Stimulated activated naive CD8-positive, alpha-beta T cell treated with anti-CD3 and anti-CD28 coated beads, Interleukin-15, amount 100 ng/mL, for 72 hours (primary cell): ENCODE measurements around the gene HES2.
A peak's percentile ranks its signal among the peaks of the same experiment; 100 is the strongest.

Experiments
- ATAC-seq: fragments of 150-1000 bp; cut with Tn5 transposase; 2 replicates; pipeline ENCODE4 v1.10.0; 2021; ENCODE audit warnings: mild to moderate bottlenecking, moderate library complexity
- DNase-seq, 2 donors: peaks; one replicate each; pipeline ENCODE4 v3.0.0; 2021 to 2022
- H3K27ac Mint-ChIP-seq, 2 donors: one replicate each; pipeline ENCODE4 v1.8.0; 2022; ENCODE audit warnings: mild to moderate bottlenecking in 2 of 2, mixed read lengths in 2 of 2, moderate library complexity in 2 of 2
- H3K27me3 Mint-ChIP-seq: one replicate; pipeline ENCODE4 v1.8.0; 2022; ENCODE audit warnings: mixed read lengths
- H3K4me1 Mint-ChIP-seq: one replicate; pipeline ENCODE4 v1.8.0; 2022; ENCODE audit warnings: mild to moderate bottlenecking, mixed read lengths
- H3K4me3 Mint-ChIP-seq, 2 donors: one replicate each; pipeline ENCODE4 v1.8.0; 2022; ENCODE audit warnings: mild to moderate bottlenecking in 2 of 2, mixed read lengths in 2 of 2, moderate library complexity in 1 of 2
- H3K9me3 Mint-ChIP-seq, 2 donors: one replicate each; pipeline ENCODE4 v1.8.0; 2022; ENCODE audit warnings: mixed read lengths in 2 of 2

Gene HES2

DNA sequence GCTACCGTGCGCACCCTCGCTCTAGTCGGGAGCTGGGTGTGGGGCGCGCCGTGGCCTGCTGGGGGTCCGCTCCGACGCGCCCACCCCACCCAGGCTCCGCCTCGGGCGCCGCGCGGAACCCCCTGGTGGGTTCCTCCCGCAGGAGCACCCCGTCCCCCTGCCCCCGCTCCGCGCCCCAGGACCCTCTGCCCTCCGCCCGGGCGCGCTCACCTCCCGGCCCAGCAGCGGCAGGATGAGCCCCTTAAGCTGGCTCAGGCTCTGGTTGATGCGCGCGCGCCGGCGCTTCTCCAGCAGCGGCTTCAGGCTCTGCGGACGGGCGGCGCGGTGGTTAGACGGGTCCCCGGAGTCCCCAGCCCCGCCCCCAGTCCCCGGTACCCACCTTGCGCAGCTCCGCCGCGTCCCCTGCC lies 319 bp downstream of the HES2 start:
- Mint-ChIP-seq H3K27me3 (peaks cover 100% of the 10 kb centered on the region), H3K4me1 (peaks cover 43% of the 10 kb centered on the region), H3K27ac (no peak overlapping the region), H3K9me3 (no peaks in the 10 kb centered on the region), H3K4me3 (peak overlapping the region; percentile 31 to 37)
- no peak for DNase-seq
- ATAC-seq: peak; percentile 16

DNA sequence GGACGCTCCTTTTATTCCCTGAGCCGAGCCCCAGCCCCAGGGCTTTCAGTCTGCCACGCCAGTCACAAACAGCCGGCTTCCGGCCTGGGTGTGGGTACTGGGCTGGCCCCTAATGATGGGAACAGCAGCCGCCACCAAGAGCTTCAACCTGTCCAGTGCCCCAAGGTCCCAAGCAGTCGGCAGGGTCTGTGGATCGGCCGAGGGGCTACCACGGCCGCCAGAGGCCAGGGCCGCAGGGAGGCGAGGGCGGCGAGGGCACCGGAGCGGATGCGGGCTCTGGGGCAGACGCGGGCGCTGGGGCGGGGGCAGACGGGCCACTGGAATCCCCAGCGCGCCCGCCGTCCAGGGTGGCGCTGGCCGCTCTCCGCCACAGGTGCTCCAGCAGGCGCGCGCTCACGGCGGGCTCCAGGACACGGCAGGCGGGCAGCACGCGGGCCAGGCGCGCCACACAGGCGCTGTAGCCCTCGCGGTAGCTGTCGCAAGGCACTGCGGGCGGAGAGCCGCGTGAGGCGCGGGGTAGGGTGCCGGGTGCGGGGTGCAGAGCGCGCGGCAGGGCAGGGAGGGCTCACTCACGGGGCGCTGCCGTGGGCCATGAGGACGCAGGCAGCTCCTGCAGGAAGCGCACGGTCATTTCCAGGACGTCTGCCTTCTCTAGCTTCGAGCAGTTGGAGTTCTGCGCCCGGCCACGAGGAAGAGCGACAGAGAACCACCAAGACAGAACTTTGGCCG lies 887 bp downstream of the HES2 start:
- Mint-ChIP-seq H3K4me3 (peak overlapping the region in 1 of 2 donors; percentile 31), H3K27me3 (peaks cover 100% of the 10 kb centered on the region), H3K4me1 (peaks cover 42% of the 10 kb centered on the region), H3K27ac (no peak overlapping the region), H3K9me3 (no peaks in the 10 kb centered on the region)
- DNase-seq (no peak), ATAC-seq (no peak)

DNA sequence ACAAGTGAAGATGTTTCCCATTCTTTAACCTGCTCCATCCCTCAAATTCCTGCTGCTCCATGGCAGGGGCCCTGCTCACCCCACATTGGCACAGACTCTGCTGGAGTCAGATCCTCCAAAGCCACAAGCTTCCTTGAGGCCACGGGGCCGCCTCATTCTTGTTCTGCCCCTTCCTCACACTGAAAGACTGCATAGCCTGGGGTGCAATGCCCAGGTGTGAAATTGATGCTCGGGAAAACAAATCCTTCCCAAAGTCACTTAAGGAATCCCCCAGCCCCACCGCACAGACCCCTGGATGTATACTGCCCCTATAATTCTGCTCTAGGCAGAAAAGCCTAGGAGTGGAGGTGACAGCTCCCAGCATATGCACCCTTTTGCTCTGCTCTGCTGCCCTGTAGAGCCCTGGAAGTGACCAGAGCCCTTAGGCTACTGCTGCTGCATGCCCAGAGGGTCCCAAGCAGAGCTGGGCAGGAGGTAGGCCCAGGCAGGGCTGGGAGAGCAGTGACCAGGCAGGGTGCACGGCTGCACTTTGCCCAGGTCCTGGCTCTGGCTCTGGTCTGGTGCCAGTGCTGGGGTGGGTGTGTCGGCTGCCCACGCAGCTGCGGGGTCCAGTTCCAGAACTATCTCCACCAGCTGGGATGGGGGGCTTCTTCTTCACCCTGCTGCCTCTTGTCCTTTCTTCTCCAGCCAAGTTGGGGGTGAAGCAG lies 1.6 kb downstream of the HES2 start:
- ATAC-seq (no peak), DNase-seq (no peak)
- Mint-ChIP-seq H3K27ac (no peak overlapping the region), H3K27me3 (peaks cover 100% of the 10 kb centered on the region), H3K4me3 (no peak overlapping the region), H3K4me1 (peaks cover 35% of the 10 kb centered on the region), H3K9me3 (no peaks in the 10 kb centered on the region)

DNA sequence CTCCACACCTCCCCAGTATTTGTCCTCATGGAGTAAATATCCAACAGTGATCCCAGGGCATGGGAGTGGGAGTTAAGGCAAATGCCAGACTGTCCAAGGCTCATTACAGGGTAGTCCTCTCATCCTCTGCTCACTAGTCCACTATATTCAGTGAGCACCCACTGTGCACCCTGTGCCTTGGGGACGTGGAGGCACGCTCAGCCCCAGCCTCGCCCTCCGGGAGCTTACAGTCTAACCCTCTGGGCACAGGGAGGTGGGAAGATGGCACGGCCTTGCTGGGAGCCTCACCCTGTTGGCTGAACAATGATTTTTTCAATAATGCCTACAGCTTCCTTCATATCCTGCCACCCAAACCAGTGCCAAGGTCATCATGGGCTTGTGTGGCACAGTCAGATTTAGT lies 2.8 kb downstream of the HES2 start:
- Mint-ChIP-seq H3K4me3 (no peak overlapping the region), H3K27me3 (peaks cover 95% of the 10 kb centered on the region), H3K27ac (no peak overlapping the region), H3K4me1 (peaks cover 30% of the 10 kb centered on the region), H3K9me3 (no peaks in the 10 kb centered on the region)
- DNase-seq: no peak
- no peak for ATAC-seq

DNA sequence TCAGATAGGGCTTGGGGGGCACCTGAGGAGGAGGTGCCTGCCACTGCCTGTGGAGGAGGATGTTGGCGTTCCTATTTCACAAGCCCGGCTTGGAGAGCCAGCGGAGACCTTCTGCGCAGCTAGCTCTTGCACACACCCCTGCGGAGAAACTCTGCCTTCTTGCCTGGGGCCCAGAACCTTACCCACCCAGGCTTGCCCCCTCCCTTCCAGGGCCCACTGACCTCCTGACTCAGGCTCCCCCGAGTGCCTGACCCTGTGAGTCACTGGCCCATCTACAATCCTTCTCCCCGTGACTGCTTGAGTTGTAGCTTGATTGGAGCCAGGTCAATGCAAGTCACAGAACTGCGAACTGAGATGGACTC lies 3.4 kb downstream of the HES2 start:
- H3K27ac Mint-ChIP-seq: no peak overlapping the region
- DNase-seq (no peak), ATAC-seq (no peak)
- no peak overlapping the region for H3K4me3 Mint-ChIP-seq
- no peaks in the 10 kb centered on the region for H3K9me3 Mint-ChIP-seq
- H3K27me3 Mint-ChIP-seq: peaks cover 91% of the 10 kb centered on the region
- peaks cover 30% of the 10 kb centered on the region for H3K4me1 Mint-ChIP-seq

DNA sequence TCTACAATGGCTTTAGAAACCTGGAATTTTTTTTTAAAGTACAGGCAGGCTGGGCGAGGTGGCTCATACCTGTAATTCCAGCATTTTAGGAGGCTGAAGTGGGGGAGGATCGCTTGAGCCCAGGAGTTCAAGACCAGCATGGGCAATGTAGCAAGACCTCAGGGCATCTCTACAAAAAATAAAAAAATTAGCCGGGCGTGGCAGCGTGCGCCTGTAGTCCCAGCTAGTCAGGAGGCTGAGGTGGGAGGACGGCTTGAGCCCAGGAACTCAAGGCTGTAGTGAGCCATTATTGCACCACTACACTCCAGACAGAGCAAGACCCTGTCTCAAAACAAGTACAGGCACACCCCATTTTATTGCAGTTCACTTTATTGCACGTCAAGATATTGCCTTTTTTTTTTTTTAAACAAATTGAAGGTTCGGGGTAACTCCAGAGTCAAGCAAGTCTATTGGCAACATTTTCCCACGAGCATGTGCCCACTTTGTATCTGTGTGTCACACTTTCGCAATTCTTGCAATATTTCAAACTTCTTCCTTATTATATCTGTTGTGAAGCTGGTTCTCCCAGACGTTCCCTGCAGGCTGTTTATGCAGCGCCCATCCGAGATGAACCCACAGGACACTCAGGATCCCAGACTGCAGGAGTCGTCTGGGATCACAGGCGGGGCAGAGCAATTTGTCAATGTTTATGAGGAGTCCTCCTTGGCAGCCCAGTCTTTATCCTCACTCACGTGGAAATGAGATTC lies 4.7 kb downstream of the HES2 start:
- ATAC-seq: no peak
- Mint-ChIP-seq H3K4me3 (peak overlapping the region; percentile 58 to 62), H3K4me1 (peaks cover 26% of the 10 kb centered on the region), H3K27ac (peak overlapping the region; percentile 80 to 88), H3K27me3 (peaks cover 91% of the 10 kb centered on the region), H3K9me3 (no peaks in the 10 kb centered on the region)
- no peak for DNase-seq

DNA sequence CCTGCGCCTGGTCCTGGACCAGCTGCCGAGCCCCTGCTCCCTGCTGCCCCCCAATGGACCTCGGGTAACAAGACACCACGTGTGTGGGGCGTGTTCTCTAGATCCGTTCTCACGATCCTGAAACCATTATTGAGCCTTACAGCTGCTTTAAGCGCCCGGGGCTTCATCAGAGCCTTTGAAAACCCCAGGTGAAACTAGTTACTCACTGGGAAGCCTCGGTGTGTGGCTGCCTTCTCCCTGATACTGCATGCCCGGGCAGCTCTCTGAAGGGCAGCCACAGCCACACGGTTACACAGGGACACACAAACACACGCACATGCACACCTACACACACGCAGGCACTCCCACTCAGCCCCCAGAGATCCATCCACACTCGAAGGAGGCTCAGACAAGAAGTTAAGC lies 5.3 kb downstream of the HES2 start:
- peak; percentile 58 to 70 for DNase-seq
- peak; percentile 95 for ATAC-seq
- H3K27me3 Mint-ChIP-seq: peaks cover 87% of the 10 kb centered on the region
- H3K9me3 Mint-ChIP-seq: no peaks in the 10 kb centered on the region
- H3K4me3 Mint-ChIP-seq: peak overlapping the region; percentile 58 to 62
- H3K4me1 Mint-ChIP-seq: peaks cover 22% of the 10 kb centered on the region
- peak overlapping the region; percentile 80 to 88 for H3K27ac Mint-ChIP-seq

DNA sequence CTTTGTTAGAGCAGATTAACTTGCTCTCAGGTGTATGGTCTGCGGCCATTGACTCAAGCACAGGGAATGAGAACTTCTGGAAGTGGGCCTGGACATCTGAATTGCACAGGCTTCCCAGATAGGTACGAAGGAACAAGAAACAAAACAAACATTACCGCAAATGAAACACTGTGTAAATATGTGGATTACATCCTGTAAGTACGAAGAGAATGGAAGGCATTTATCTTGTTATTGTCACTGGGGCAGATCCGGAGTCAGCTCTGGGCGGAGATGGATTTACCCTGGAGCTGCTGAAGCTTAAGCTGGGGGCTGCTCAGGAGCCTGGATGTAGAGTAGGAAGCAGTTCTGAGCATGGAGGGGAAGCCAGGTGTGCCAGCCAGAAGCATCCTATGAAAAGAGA lies 6.8 kb downstream of the HES2 start:
- no peak overlapping the region for H3K27ac Mint-ChIP-seq
- no peak overlapping the region for H3K4me3 Mint-ChIP-seq
- no peaks in the 10 kb centered on the region for H3K9me3 Mint-ChIP-seq
- no peak for ATAC-seq
- H3K27me3 Mint-ChIP-seq: peaks cover 71% of the 10 kb centered on the region
- peaks cover 22% of the 10 kb centered on the region for H3K4me1 Mint-ChIP-seq
- DNase-seq: no peak

DNA sequence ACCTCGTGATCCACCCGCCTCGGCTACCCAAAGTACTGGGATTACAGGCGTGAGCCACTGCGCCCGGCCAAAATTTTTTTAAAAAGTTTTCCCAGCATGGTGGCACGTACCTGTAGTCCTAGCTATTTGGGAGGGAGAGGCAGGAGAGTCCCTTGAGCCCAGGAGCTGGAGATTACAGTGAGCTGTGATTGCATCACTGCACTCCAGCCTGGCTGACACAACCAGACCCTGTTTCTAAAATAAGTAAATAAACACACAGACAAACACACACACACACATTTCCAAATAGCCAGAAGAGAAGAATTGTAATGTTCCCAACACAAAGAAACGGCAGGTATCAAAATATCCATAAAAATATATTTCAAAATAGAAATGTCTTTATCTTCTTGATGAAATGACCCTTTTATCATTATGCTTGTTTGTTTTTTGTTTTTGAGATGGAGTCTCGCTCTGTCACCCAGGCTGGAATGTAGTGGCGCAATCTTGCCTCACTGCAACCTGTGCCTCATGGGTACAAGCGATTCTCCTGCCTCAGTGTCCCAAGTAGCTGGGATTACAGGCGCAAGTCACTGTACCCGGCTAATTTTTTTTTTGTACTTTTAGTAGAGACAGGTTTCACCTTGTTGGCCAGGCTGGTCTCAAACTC lies 9.3 kb downstream of the HES2 start:
- no peak overlapping the region for H3K4me3 Mint-ChIP-seq

DNA sequence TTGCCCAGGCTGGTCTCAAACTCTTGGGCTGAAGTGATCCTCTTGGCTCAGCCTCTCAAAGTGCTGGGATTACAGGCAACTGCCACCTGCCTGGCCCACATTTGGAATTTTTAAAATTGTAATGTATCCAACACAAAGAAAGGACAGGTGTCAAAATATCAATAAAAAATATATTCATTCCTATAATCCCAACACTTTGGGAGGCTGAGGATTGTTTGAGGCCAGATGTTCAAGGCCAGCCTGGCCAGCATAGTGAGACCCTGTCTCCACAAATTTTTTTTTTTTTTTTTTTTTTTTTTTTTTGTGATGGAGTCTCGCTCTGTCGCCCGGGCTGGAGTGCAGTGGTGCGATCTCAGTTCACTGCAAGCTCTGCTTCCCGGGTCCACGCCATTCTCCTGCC lies 10.0 kb downstream of the HES2 start:
- Mint-ChIP-seq H3K4me1 (peaks cover 11% of the 10 kb centered on the region), H3K9me3 (no peaks in the 10 kb centered on the region), H3K27ac (no peak overlapping the region), H3K4me3 (no peak overlapping the region), H3K27me3 (peaks cover 54% of the 10 kb centered on the region)
- ATAC-seq (no peak), DNase-seq (no peak)

More for the DNA sequence above, 9.3 kb downstream of the HES2 start:
- H3K4me1 Mint-ChIP-seq: peaks cover 14% of the 10 kb centered on the region
- H3K27me3 Mint-ChIP-seq: peaks cover 54% of the 10 kb centered on the region
- DNase-seq (no peak), ATAC-seq (no peak)
- H3K27ac Mint-ChIP-seq: no peak overlapping the region
- H3K9me3 Mint-ChIP-seq: no peaks in the 10 kb centered on the region

DNA sequence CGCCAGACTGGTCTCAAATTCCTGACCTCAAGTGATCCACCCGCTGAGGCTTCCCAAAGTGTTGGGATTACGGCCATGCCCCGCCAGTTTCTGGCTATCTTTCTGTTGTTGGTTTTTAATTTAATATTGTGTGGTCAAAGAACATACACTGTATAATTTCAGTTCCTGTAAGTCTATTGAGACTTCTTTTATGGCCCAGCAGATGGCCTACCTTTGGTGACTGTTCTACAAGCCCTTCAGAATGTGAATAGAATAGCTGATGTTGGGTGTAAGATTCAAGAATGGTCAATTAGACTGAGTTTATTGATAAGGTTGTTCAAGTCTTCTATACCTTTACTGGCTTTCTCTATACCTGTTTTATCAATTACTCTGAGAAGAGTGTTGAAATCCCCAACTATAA lies 10.7 kb downstream of the HES2 start:
- H3K4me1 Mint-ChIP-seq: peaks cover 6% of the 10 kb centered on the region
- peaks cover 50% of the 10 kb centered on the region for H3K27me3 Mint-ChIP-seq
- ATAC-seq: no peak
- DNase-seq: no peak
- H3K9me3 Mint-ChIP-seq: no peaks in the 10 kb centered on the region
- H3K4me3 Mint-ChIP-seq: no peak overlapping the region
- no peak overlapping the region for H3K27ac Mint-ChIP-seq

DNA sequence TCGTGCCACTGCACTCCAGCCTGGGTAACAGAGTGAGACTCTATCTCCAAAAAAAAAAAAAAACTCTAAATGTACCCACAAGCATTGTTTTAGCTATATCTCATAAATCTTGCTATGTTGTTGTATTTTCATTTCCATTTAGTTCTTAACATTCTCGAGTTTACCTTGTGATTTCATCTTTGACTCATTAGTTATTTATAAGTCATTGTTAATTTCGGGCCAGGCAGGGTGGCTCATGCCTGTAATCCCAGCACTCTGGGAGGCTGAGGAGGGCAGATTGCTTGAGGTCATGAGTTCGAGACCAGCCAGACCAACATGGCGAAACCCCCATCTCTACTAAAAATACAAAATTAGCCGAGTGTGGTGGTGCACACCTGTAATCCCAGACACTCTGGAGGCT lies 11.7 kb downstream of the HES2 start:
- ATAC-seq (no peak), DNase-seq (no peak)
- Mint-ChIP-seq H3K27ac (no peak overlapping the region), H3K9me3 (no peaks in the 10 kb centered on the region), H3K4me3 (no peak overlapping the region), H3K27me3 (peaks cover 40% of the 10 kb centered on the region), H3K4me1 (peaks cover 4% of the 10 kb centered on the region)

DNA sequence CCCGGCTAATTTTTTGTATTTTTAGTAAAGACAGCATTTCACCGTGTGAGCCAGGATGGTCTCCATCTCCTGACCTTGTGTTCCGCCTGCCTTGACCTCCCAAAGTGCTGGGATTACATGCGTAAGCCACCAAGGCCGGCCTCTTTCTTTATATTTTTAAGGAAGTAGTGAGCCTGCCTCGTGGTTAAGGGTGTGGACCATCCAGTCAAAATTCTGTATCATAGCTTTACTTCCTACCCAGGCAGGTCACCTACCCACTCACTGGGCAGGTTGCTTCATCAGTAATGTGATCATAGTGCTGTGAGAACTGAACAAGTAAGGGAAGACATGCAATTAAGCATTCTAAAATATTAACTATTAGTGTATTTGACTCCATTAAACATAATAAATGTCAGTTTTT lies 18.0 kb downstream of the HES2 start:
- Mint-ChIP-seq H3K4me1 (peaks cover 9% of the 10 kb centered on the region), H3K4me3 (no peak overlapping the region), H3K27ac (no peak overlapping the region), H3K9me3 (no peaks in the 10 kb centered on the region), H3K27me3 (peaks cover 10% of the 10 kb centered on the region)
- DNase-seq (no peak), ATAC-seq (no peak)

DNA sequence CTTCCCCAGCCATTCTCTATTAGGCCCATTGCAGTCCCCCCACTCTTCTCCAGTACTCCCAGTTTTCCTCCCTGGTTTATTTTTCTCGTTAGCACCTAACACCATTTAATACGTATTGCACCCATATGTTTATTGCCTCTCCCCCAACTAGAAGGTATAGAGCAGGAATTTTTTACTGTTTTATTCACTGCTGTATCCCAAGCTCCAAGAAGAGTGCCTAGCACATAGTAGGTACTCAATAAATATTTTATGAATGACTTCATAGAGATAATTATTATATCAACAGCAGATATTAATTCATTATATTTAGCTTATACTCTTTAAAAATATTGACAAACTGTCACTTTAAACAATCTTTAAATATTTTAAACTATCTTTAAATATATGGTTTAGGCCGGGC lies 20.4 kb downstream of the HES2 start:
- H3K4me3 Mint-ChIP-seq: no peak overlapping the region
- no peak overlapping the region for H3K27ac Mint-ChIP-seq
- H3K4me1 Mint-ChIP-seq: peaks cover 19% of the 10 kb centered on the region
- no peak for ATAC-seq
- H3K9me3 Mint-ChIP-seq: no peaks in the 10 kb centered on the region
- DNase-seq: no peak
- no peaks in the 10 kb centered on the region for H3K27me3 Mint-ChIP-seq

DNA sequence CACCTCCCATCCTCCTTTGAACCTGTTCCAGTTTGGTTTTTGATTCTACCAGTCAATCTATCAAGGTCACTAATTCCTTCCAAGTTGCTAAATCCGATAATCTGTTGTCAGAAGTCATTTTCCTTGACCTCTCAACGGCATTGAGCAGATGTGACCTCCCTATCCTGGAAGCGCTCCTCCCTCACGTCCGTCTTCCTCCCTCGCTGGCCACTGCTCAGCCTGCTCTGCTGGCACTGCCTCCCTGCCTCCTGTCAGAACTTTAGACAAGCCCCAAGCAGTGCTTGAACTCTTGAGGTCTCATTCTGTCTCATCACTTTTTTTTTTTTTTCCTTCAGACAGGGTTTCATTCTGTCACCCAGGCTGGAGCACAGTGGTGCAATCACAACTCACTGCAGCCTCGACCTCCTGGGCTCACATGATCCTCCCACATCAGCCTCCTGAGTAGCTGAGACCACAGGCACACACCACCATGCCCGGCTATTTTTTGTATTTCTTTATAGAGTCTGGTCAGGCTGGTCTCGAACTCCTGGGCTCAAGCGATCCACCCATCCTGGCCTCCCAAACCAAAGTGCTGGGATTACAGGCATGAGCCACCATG lies 21.8 kb downstream of the HES2 start:
- Mint-ChIP-seq H3K27ac (no peak overlapping the region), H3K27me3 (no peaks in the 10 kb centered on the region), H3K4me1 (peaks cover 25% of the 10 kb centered on the region), H3K9me3 (no peaks in the 10 kb centered on the region), H3K4me3 (no peak overlapping the region)
- DNase-seq (no peak), ATAC-seq (no peak)
